OCI-LY1 (cell line): ENCODE results near the gene SSBP2.

ENCODE experiments used
- CTCF ChIP-seq: fragments of 200-600 bp; sonication (generic), shearing (Covaris generic); IDR thresholded peaks from 2 replicates; pipeline ENCODE4 v1.5.1; 2017; ENCODE audit warnings: mild to moderate bottlenecking, antibody characterized with exemption, low read length, moderate library complexity, mixed read lengths
- EZH2 ChIP-seq: fragments of 200-600 bp; sonication (generic), shearing (Covaris generic); IDR thresholded peaks from 2 replicates; pipeline ENCODE4 v1.8.0; 2017; ENCODE audit warnings: borderline replicate concordance, mixed run types, mild to moderate bottlenecking, antibody characterized with exemption, low read length, moderate library complexity, mixed read lengths

- no peak for TF ChIP-seq CTCF
- TF ChIP-seq EZH2, result no peak
These were observed 208.7 kb downstream of the SSBP2 start for GRCh38 chr5:81542242-81542641.
